Endothelial cell (in vitro differentiated cells): ENCODE results near the gene KMT2E. TPM values are rescaled to one million over a fixed set of nuclear protein-coding genes. Genes with fewer than 3 reads are reported as not detected.

Source experiments
- DNase-seq: peaks from one replicate; pipeline ENCODE4 v3.0.0; 2021; ENCODE audit warnings: low spot score
- H3K27ac Mint-ChIP-seq: one replicate; pipeline ENCODE4 v1.8.0; 2021; ENCODE audit warnings: mixed read lengths, inconsistent platforms; ENCODE audit not compliant: unreplicated experiment
- H3K27me3 Mint-ChIP-seq: one replicate; pipeline ENCODE4 v1.8.0; 2021; ENCODE audit warnings: mild to moderate bottlenecking, moderate library complexity, mixed read lengths, inconsistent platforms; ENCODE audit not compliant: unreplicated experiment
- H3K36me3 Mint-ChIP-seq: one replicate; pipeline ENCODE4 v1.8.0; 2021; ENCODE audit warnings: mild to moderate bottlenecking, low read depth, mixed read lengths, inconsistent platforms; ENCODE audit not compliant: unreplicated experiment
- H3K4me1 Mint-ChIP-seq: one replicate; pipeline ENCODE4 v1.8.0; 2021; ENCODE audit warnings: mild to moderate bottlenecking, mixed read lengths, inconsistent platforms; ENCODE audit not compliant: unreplicated experiment
- H3K4me3 Mint-ChIP-seq: one replicate; pipeline ENCODE4 v1.8.0; 2021; ENCODE audit warnings: mild to moderate bottlenecking, mixed read lengths, inconsistent platforms; ENCODE audit not compliant: unreplicated experiment
- H3K9me3 Mint-ChIP-seq: one replicate; pipeline ENCODE4 v1.8.0; 2021; ENCODE audit warnings: mixed read lengths, inconsistent platforms; ENCODE audit not compliant: unreplicated experiment
- total RNA-seq: library from RNA; stranded (reverse); fragmentation: NEBNext Ultra II Directional; extraction: Animal tissue kit (Norgen Biotek cat#: 25700); gene quantifications from one replicate; pipeline ENCODE4 v1.2.1, GENCODE V29; 2021; ENCODE audit not compliant: unreplicated experiment
- TF ChIP-seq, protein P1 (sequence below): fragments of 200-600 bp; sonication (generic); IDR thresholded peaks from one replicate; pipeline ENCODE4 v1.5.0; 2021; ENCODE audit warnings: antibody characterized with exemption; ENCODE audit not compliant: unreplicated experiment

KMT2E gene
- total RNA-seq, 1 donor from 2014 or later = 71.0 TPM

DNA sequence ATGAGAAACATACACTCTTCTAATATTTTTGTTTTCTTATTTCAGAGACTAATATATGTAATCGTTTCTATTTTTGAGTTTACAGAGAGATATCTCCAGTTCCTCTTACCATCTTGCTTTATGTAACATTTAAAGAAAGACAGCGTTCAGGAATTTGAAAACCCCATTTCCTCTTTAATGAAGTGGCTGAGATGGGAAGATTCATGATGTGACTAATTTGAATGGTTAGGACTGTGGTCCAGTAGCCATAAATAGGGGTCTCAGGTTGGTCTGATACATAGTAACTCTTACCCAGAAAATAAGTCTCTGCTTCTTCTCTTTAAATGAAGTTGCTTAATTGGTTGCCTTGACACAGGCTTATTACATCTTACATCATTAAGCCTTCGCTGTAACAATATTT lies 6.9 kb downstream of the KMT2E start:
- no peak overlapping the region for H3K4me3 Mint-ChIP-seq
- TF ChIP-seq, protein P1, sequence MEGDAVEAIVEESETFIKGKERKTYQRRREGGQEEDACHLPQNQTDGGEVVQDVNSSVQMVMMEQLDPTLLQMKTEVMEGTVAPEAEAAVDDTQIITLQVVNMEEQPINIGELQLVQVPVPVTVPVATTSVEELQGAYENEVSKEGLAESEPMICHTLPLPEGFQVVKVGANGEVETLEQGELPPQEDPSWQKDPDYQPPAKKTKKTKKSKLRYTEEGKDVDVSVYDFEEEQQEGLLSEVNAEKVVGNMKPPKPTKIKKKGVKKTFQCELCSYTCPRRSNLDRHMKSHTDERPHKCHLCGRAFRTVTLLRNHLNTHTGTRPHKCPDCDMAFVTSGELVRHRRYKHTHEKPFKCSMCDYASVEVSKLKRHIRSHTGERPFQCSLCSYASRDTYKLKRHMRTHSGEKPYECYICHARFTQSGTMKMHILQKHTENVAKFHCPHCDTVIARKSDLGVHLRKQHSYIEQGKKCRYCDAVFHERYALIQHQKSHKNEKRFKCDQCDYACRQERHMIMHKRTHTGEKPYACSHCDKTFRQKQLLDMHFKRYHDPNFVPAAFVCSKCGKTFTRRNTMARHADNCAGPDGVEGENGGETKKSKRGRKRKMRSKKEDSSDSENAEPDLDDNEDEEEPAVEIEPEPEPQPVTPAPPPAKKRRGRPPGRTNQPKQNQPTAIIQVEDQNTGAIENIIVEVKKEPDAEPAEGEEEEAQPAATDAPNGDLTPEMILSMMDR = no peak
- no peak overlapping the region for H3K27ac Mint-ChIP-seq
- H3K9me3 Mint-ChIP-seq = no peaks in the 10 kb centered on the region
- peaks cover 3% of the 10 kb centered on the region for H3K36me3 Mint-ChIP-seq
- H3K4me1 Mint-ChIP-seq = peaks cover 26% of the 10 kb centered on the region
- DNase-seq = no peak
- H3K27me3 Mint-ChIP-seq = no peaks in the 10 kb centered on the region

DNA sequence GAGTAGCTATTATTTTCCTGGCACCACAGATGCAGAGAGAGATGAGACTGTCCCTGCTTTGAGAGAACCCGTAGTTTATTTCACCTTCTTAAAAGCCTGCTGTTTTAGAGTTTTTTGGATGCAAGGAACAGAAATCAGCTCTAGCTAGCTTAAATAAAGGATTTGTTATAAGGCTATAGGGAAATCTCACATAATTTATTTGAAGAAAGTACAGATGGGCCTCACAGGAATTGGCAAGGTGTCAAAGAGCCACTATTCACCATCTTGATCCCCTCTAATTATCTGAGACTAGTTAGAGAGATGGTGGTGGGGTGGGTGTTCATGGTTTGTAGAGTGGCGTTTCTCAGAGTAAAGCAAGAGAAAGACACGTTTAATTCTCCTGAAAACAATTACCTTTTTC lies 7.3 kb downstream of the KMT2E start:
- DNase-seq = no peak
- Mint-ChIP-seq H3K9me3 (no peaks in the 10 kb centered on the region), H3K4me1 (peaks cover 27% of the 10 kb centered on the region), H3K27me3 (no peaks in the 10 kb centered on the region), H3K27ac (no peak overlapping the region), H3K36me3 (peaks cover 2% of the 10 kb centered on the region), H3K4me3 (no peak overlapping the region)
- TF ChIP-seq, protein P1 = no peak

DNA sequence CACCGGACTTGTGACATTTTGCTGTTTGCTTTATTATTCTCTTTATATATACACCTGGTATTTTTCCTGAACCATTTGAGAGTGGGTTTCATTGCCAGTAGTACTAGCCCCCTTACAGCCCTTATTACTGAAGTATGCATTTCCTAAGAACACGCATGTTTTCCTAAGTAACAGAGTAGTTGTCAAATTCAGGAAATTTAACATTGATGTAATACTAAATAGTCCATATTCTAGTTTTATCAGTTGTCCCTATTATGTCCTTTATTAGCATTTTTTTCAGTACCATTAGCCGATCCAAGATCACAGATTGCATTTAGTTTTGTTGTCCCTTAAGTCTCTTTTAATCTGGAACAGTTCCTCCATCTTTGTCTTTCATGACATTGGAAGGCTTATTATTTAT lies 8.0 kb downstream of the KMT2E start:
- Mint-ChIP-seq H3K4me1 (peaks cover 26% of the 10 kb centered on the region), H3K27ac (peak overlapping the region; percentile 36), H3K9me3 (no peaks in the 10 kb centered on the region), H3K4me3 (no peak overlapping the region), H3K27me3 (no peaks in the 10 kb centered on the region), H3K36me3 (no peaks in the 10 kb centered on the region)
- no peak for DNase-seq
- TF ChIP-seq, protein P1 = no peak

DNA sequence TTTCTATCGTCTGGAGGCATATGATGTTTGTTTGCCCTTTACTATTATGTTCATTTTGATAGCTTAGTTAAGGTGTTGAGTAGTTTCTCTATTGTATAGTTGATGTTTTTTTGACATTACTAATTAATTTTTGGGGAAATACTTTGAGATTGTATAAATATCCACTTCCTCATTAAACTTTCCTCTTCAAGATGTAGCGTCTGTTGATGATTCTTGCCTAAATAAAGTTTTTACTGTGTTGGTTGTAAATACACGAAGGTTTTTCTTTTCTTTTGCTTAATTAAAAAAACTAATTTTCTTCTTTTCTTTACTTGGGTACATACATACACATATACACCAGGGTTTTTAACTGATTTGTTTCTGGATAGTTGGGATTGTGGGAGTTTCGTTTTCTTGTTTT lies 8.5 kb downstream of the KMT2E start:
- TF ChIP-seq, protein P1 = no peak
- Mint-ChIP-seq H3K4me1 (peaks cover 24% of the 10 kb centered on the region), H3K27me3 (no peaks in the 10 kb centered on the region), H3K27ac (peak overlapping the region; percentile 36), H3K36me3 (no peaks in the 10 kb centered on the region), H3K9me3 (no peaks in the 10 kb centered on the region), H3K4me3 (no peak overlapping the region)
- DNase-seq = no peak

DNA sequence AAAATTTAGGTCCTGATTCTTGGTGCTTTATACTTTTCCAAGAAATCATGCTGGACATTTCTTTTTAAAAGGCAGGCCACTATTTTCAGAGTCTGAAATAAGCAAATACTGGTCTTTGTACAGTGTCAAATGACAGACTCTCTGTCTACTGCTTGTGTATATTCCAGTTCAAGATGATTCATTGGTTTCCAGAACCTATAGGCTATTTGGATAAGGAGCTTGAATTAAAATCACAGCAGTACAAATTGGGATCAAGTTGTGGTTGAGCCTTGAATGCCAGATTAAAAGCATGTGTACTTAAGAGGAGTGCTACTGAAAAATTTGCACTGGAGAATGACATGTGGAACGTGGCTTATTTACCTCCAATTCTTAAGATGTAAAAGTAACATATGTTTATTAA lies 10.7 kb downstream of the KMT2E start:
- Mint-ChIP-seq H3K27ac (no peak overlapping the region), H3K4me3 (no peak overlapping the region), H3K9me3 (no peaks in the 10 kb centered on the region), H3K4me1 (peaks cover 24% of the 10 kb centered on the region), H3K27me3 (no peaks in the 10 kb centered on the region), H3K36me3 (no peaks in the 10 kb centered on the region)
- no peak for DNase-seq
- TF ChIP-seq, protein P1 = no peak
